Measurements from ENCODE around the gene IGFLR1.

GRCh38 chr19:35759697-35760096 lies 17.4 kb upstream of the IGFLR1 start:
- TF ChIP-seq CTCF (IDR thresholded peaks at IDR 0.05) (no peak), POLR2A (IDR thresholded peaks at IDR 0.05) (no peak)
